GM18909 (cell line): ENCODE measurements around the gene ATP2C2.
"Not testable (repeated sequence)": the region's sequence is repeated elsewhere in the genome, so short reads cannot be mapped to it uniquely, and the experiment has no call there.

ENCODE experiments used
- ATAC-seq: cut with Tn5 transposase; IDR thresholded peaks from one replicate; pipeline ENCODE4 v1.9.1; 2021; ENCODE audit warnings: mild to moderate bottlenecking; ENCODE audit not compliant: unreplicated experiment, poor library complexity

ATP2C2 gene

DNA sequence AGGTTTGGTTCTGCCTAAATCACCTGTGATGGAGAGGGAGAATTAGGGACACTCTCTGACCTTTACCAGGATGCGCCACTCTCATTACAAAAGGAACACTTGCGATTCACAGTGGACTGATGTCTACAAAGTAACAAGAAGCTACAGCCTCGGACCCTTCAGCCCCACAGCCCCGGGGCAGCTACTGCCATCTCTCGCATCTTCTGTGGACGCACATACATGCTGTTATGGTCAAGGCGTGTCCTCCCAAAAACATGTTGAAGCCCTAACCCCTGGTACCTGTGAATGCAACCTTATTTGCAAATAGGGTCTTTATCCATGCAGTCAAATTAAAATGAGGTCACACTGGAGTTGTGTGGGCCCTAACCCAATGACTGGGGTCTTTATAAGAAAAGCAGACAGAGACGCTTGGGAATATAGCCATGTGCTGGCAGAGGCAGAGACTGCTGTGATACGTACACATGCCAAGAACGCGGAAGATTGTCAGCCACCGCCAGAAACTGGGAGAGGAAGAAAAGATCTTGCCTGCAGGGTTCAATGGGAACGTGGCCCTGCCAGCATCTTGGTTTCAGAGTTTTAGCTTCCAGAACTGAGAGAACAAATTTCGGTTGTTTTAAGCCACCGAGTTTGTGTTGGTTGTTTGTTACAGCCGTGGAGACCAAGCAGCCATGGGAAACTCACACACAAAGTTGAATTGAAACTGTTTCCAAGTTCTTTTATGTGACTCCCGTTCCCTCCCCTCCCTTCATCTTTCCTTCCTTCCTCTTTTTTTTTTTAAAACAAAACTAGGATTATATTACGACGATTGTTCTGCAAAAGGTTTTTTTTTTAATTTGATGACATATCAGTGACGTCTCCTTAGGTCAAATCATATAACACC is 23.1 kb downstream of the ATP2C2 start:
- no peak for ATAC-seq

DNA sequence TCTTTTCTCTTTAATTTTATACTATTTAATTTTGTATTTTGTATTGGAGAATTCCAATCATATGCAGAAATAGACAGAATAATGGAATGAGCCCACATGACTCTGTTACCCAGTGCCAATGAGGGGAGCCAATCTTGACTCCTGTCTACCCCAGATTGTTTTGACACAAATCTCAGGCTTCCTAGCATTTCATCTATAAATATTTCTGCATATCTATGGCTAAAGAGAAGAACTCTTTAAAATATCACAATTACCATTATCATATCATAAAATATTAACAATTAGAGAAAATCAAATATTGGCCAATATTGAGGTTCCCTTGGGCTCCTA is 23.7 kb downstream of the ATP2C2 start:
- ATAC-seq = no peak

DNA sequence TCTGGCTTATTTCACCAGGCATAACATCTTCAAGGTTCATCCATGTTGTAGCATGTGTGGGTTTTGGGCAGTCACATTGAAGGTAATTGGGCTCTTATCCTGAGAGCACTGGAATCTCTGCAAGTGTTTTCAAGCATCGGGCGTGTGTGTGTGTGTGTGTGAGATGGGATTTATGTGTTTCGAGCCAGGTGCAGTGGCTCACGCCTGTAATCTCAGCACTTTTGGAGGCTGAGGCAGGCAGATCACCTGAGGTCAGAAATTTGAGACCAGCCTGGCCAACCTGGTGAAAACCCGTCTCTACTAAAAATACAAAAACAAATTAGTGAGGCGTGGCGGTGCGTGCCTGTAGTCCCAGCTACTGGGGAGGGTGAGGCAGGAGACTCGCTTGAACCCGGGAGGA is 27.7 kb downstream of the ATP2C2 start:
- ATAC-seq = not testable (repeated sequence)

DNA sequence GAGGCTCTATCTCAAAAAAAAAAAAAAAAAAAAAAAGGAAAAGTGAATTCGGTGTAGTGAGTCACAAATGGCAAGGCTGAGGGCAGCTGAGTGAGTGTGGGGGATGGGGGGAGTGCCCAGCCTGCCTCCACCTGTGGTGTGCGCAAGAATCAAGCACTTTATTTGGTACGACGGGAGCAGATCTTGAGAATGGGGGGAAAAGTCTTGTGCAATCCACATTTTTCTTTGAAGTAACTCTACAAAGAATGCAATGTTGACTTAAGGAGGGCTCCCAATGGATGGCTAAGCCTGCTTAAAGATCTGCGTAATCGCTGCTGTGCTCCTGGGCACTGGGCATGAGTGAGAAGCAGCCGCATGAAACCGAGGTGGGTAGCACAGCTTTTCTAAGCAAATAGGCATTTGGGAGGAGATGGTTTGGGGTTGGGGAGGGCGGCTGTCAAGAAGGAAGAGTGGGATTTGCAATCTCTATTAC is 28.2 kb downstream of the ATP2C2 start:
- no peak for ATAC-seq

DNA sequence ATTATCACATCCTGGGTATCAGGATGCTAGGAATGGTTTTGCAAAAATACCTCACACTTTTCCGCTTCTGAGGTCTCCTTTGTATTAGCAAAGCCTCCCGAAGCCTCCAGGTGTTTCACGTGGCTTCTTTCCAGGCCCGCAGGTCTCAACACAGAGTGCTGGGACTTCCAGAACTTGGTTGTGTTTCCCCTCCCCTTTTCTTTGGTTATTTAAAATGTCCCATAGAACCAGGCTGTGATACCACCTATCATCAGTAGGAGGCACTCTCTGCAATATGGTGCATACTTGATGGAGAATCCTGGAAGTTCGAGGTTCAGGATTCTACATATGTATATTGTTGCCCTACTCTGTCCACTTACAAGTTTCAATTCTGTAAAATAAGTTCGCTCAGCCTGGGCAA is 28.8 kb downstream of the ATP2C2 start:
- no peak for ATAC-seq

DNA sequence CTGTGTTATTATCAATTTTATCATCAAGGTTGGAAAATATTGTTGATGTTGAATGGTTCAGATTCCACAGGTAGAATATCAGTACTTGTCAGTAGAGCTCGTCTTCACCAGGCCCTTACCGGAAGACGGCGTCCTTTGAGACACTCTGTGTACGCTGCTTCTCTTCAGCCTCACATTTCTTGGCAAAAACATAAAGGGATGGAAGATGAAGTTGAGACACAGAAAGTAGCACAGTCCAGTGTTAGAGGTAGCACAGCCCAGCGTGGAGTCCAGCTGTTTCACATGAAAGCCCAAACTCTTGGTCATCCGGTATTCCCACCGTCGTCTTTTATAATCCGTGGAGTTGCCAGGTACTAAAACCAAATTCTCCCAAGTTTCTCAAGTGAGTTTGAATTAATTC is 30.4 kb downstream of the ATP2C2 start:
- ATAC-seq = no peak

DNA sequence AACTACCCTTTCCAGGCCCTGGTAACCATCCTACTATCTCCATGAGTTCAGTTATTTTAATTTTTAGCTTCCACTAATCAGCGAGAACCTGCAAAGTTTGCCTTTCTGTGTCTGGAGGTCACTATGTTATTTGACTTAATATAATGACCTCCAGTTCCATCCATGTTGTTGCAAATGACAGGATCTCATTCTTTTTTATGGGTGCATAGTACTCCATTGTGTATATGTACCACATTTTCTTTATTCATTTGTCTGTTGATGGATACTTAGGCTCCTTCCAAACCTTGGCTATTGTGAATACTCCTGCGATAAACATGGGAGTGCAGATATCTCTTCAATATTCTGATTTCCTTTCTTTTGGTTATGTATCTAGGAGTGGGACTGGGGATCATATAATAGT is 31.6 kb downstream of the ATP2C2 start:
- not testable (repeated sequence) for ATAC-seq

DNA sequence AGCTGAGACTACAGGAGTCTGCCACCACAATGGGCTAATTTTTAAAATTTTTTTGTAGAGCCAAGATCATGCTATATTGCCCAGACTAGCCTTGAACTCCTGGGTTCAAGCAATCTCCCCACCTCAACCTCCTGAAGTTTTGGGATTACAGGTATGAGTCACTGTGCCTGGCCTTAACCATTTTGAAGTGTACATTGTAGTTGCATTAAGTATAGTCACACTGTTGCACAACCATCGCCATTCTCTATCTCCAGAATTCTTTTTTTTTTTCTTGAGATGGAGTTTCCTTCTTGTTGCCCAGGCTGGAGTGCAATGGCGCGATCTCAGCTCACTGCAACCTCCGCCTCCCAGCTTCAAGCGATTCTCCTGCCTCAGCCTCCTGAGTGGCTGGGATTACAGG is 35.1 kb downstream of the ATP2C2 start:
- not testable (repeated sequence) for ATAC-seq

DNA sequence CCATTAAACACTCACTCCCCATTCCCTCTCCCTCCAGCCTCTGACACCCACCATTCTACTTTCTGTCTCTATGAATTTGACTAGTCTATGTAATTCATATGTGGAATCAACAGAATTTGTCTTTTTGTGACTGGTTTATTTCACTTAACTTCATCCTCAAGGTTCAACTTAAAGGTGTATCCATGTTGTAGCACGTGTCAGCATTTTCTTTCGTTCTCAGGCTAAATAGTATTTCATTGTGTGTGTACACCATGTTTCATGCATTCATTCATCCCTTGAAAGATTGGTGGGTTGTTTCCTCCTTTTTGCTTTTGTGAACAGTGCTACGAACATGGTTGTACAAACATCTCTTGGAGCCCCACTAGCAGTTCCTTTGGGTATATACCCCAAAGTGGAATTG is 36.0 kb downstream of the ATP2C2 start:
- no peak for ATAC-seq

DNA sequence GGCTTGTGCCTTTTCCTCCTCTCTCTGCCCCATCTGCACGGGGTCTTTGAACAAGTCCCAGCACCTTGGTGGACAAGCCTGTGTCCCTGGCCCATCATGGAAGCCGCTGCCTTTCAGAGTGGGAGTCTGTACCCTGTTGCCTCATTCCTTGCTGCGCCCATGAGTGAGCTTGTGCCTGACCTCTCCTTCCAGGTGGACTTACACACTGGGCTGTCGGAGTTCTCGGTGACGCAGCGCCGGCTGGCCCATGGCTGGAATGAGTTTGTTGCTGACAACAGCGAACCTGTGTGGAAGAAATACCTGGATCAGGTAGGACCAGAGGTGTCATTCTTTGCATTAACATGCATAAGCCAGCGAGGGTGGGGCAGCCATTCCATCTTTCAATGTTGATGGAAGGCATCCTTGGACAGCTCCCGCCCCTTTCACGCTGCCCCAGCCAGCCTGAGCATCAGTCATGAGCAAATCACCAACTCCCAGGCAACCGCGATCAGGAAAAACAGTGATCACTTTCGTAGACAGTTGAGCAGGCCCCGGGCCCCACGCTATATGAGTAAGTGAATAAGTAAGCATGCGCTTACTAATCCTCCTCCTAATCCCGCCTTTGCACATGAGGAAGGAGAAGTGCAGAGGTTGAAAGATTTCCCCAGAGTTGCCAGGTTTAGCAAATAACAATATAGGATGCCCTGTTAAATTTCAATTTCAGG is 36.8 kb downstream of the ATP2C2 start:
- ATAC-seq = no peak

DNA sequence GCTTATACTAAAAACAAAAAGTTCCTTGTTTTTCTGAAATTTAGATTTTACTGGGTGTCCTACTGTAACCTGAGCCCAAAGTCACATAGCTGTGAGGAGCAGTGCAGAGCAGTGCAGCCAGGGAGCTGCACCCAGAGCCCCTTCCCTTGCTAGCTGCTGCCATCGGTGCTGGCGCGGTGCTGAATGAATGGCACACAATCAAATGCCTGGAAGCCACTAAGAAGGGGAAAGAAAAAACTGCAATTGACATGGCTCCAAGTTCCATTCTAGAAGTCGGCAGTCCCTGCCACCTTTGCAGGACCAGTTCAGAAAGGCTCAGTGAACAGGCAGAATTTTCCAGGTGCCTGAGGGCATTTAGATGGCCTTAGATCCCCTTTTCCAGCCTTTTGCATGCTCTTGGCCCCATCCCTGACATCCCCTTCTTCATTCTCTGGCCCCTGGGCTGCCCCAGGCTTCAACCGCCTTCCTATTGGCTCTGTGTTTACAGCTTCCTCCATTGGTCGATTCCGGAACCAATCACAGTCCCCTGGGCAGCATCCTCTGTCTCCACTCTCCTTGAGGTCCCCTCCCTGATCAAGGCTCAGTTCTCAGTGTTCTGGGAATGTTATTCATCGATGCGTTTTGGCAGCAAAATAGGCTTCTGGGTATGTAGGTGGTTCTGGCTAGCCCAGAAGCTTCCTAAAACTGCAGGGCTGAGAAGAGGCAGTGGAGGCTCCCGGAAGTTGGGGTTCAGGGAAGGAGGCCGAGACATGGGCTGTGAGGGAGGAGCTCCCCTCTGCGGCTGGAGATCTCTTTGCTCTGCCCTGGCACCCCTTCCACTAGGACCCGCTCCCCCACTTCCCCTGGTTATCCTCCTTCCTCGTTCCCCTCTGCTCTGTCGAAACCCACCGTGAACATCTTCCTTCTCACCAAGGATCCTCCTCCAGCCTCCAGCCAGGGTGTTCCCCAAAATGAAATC is 37.9 kb downstream of the ATP2C2 start:
- ATAC-seq = no peak

DNA sequence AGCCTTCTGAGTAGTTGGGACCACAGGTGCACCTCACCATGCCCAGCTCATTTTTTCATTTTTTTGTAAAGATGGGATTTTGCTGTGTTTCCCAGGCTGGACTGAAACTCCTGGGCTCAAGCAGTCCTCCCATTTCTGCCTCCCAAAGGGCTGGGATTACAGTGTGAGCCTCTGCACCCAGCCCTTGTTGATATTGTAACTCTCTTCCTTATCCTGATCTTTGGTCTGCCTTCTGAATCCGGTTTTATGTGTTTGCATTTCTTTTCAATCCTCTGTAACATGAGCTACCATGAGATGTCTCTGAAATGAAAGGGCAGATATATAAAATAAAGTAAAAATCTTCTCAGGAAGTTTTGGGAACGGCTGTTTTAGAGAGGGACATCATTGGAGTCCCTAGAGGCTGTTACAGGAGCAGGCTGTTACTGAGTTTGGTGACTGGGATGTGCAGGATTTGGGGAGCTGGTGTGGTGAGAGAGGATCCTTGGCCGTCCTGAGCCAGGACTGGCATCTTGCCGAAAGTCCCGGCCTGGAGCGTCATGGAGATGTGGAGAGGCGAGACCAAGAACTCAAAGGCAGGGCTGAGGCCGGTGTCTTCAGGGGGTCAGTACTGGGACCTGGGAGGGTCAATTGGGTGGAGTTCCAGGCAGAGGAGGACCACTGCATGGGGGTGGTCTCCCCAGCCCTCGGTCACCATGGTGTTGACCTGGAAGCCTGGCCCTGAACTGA is 39.4 kb downstream of the ATP2C2 start:
- ATAC-seq = no peak

DNA sequence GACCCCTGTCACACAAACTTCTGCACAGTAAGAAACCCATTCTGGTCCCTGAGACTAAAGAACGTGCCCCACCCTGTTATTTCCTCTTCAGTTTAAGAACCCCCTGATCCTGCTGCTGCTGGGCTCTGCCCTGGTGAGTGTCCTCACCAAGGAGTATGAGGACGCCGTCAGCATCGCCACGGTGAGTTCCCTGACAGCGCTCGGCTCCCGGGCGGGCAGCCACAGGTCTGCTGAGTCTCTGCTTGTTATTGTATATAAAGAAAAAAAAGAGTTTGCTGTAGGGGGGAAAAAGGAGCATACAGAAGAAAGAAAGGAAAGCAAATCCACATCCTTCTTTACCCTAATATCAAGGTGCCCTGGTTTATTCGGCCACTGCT is 40.0 kb downstream of the ATP2C2 start:
- no peak for ATAC-seq

DNA sequence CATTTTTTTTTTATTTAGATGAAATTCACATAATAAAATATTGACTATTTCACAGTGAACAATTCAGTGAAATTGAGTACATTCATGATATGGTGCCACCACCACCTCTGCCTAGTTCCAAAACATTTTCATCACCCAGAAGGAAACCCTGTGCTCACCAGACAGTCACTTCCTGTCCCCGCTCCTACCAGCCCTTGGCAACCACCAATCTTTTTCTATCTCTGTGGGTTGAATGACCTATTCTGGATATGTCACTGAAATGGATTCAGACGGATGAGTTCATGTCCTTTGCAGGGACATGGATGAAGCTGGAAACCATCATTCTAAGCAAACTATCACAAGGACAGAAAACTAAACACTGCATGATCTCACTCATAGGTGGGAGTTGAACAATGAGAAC is 40.5 kb downstream of the ATP2C2 start:
- no peak for ATAC-seq

DNA sequence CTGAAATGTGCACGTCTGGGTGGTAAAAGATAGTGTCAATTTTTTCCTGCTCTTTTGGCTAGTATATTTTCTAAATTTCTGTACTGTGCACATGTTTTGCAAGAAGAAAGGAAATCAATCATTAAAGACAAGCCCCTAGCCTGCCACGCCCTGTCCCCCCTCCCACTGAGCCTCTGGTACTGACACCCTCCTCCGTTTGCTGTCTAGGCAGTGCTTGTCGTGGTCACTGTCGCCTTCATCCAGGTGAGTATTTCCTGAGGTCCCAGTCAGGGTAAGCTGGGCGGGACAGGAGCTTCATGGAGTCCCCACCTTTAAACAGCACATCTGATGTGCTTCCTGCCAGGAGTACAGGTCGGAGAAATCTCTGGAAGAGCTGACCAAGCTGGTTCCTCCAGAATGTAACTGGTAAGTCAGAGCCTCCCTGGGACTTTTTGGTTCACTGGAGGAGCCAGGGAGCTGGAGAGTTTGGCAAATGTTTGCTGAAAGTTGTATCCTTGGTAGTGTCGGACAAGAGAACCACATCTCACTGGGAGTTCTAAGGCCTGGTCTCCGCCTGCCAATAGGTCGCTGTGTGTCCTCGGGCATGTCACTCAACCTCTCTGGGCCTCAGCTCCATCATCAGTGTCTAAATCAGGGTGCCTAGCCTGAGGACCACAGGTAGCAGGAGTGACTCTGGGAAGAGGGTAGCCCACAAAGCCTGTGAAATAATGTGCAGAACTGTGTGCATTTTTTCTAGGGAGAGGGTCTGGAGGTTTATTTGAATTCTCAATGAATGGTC is 42.2 kb downstream of the ATP2C2 start:
- ATAC-seq = no peak

DNA sequence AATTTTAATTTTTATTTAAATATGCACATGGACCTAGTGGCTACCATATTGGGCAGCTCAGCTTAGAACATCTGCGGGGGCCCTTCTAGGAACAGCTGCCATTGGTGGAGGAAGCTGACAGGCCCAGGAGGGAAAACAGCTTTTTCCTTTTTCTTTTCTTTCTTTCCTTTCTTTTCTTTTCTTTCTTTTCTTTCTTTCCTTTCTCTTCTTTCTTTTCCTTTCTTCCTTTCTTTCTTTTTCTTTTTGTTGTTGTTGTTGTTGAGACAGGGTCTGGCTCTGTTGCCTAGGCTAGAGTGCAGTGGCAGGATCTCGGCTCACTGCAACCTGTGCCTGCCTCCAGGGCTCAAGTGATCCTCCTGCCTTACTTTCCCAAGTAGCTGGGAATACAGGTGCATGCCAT is 43.4 kb downstream of the ATP2C2 start:
- no peak for ATAC-seq

DNA sequence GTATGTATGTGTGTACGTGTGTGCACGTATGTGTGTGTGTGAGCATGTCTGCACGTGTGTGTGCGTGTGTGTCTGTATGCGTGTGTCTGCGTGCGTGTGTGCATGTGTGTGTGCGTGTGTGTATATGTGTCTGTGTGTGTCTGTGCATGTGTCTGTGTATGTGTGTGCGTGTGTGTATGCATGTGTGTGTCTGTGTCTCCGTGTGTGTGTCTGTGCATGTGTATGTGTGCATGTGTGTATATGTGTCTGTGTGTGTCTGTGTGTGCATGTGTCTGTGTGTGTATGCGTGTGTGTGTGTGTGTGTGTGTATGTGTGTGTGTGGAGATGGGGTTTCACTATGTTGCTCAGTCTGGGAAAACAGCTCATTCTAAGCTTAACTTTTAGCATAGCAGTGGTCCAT is 43.9 kb downstream of the ATP2C2 start:
- ATAC-seq = no peak

DNA sequence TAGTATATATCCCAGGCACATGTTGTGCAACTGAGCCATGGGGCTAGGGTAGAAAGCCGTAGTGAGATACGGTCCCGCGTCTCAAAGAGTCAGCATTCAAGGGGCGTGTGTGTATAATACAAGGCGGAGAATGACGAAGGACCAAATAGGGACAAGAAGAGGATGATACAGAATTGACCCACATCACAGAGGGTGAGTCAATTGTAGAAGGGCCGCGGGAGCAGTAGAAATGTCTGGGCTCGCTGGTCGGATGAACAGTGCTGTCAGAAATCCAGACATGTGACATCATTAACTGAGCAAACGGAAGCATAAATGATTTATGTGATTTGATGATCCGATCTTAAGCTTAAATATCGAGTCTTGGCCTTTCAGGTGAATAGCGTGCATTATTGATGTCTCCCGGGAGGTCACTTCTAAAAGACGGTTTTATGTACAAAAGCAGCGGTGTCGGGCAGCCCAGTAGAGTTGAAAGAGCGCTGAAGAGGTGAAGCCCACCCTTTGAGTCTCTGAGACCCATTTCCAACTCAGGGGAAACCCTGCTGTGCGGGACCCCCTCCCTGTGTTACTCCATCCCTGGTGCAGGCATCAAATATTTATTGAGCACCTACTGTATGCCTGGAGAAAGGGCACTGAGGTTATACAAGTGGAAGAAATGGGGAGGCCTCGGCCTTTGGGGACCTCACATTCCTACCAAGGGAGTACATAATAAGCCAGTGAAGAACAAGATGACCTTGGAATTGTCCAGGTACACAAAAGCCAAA is 45.1 kb downstream of the ATP2C2 start:
- ATAC-seq = no peak
